GM12878 (cell line): Measurements from ENCODE around the gene HOMER2. TPM values are rescaled to one million over a fixed set of nuclear protein-coding genes. Genes with fewer than 3 reads are reported as not detected.

Experiments
- CBX5 ChIP-seq: sonication (generic); IDR thresholded peaks from 2 replicates; pipeline ENCODE4 v1.6.1; 2016; ENCODE audit warnings: low read depth, moderate library complexity, mild to moderate bottlenecking, inconsistent platforms
- CHD2 ChIP-seq: IDR thresholded peaks from 2 replicates; pipeline ENCODE4 v1.6.1; 2011; ENCODE audit warnings: low read depth, low read length, improper control_type of control experiment, borderline replicate concordance
- EGR1 ChIP-seq, 2 experiments: IDR thresholded peaks; 1 replicate in 1 of 2; 2 replicates in 1 of 2; pipeline ENCODE4 v1.6.1; 2011 to 2012; ENCODE audit warnings: low read depth in 2 of 2, low read length in 2 of 2, borderline replicate concordance in 1 of 2, mild to moderate bottlenecking in 1 of 2, moderate library complexity in 1 of 2
- ETV6 ChIP-seq, 2 experiments: fragments of 450-650 bp in 1 of 2; IDR thresholded peaks in 1 of 2; conservative IDR thresholded peaks in 1 of 2; 2 replicates each; pipeline ENCODE4 v1.6.1; 2014; ENCODE audit warnings: antibody characterized with exemption in 1 of 2, borderline replicate concordance in 1 of 2, low read depth in 1 of 2, mild to moderate bottlenecking in 1 of 2, moderate library complexity in 1 of 2
- IKZF2 ChIP-seq, 2 experiments: fragments of 450-650 bp; IDR thresholded peaks; 2 replicates each; pipeline ENCODE4 v1.6.1; 2017; ENCODE audit warnings: mild to moderate bottlenecking in 2 of 2, moderate library complexity in 2 of 2
- IRF5 ChIP-seq: fragments of 450-650 bp; IDR thresholded peaks from 2 replicates; pipeline ENCODE4 v1.6.1; 2017; ENCODE audit warnings: borderline replicate concordance
- RAD21 ChIP-seq: IDR thresholded peaks from 2 replicates; pipeline ENCODE4 v1.6.1; 2011; ENCODE audit warnings: mild to moderate bottlenecking, low read depth, low read length, moderate library complexity; ENCODE audit not compliant: insufficient read depth
- RUNX3 ChIP-seq: IDR thresholded peaks from 2 replicates; pipeline ENCODE4 v1.6.1; 2012; ENCODE audit warnings: low read length, inconsistent platforms
- SMAD5 ChIP-seq: IDR thresholded peaks from 2 replicates; pipeline ENCODE4 v1.6.1; 2016; ENCODE audit warnings: antibody characterized with exemption, low read depth
- TAF1 ChIP-seq: IDR thresholded peaks from 2 replicates; pipeline ENCODE4 v1.6.1; 2011; ENCODE audit warnings: mild to moderate bottlenecking, low read depth, low read length, borderline replicate concordance
- TARDBP ChIP-seq: IDR thresholded peaks from 2 replicates; pipeline ENCODE4 v1.6.1; 2016; ENCODE audit warnings: borderline replicate concordance
- USF1 ChIP-seq: IDR thresholded peaks from 2 replicates; pipeline ENCODE4 v1.6.1; 2011; ENCODE audit warnings: borderline replicate concordance, low read depth, mild to moderate bottlenecking, moderate library complexity, mixed read lengths, low read length; ENCODE audit not compliant: insufficient read depth; ENCODE audit errors: extremely low read length
- YBX1 ChIP-seq: fragments of 450-650 bp; IDR thresholded peaks from 2 replicates; pipeline ENCODE4 v1.6.1; 2016; ENCODE audit warnings: antibody characterized with exemption
- ZBTB11 ChIP-seq: fragments of 450-650 bp; formaldehyde crosslinking; IDR thresholded peaks from 2 replicates; pipeline ENCODE4 v1.5.0; 2022; ENCODE audit warnings: mild to moderate bottlenecking, missing genetic modification characterization
- ZNF217 ChIP-seq: fragments of 450-650 bp; IDR thresholded peaks from 2 replicates; pipeline ENCODE4 v1.6.1; 2017; ENCODE audit warnings: antibody characterized with exemption, mild to moderate bottlenecking
- ZNF24 ChIP-seq: fragments of 450-650 bp; IDR thresholded peaks from 2 replicates; pipeline ENCODE4 v1.6.1; 2017; ENCODE audit warnings: antibody characterized with exemption, mild to moderate bottlenecking
- ZNF384 ChIP-seq: IDR thresholded peaks from 2 replicates; pipeline ENCODE4 v1.6.1; 2012; ENCODE audit warnings: low read depth, mild to moderate bottlenecking, low read length, improper control_type of control experiment, borderline replicate concordance
- polyA plus RNA-seq, 11 experiments: library from polyadenylated mRNA; depleted of rRNA in 4 of 11; unstranded in 6 of 11; stranded (reverse) in 5 of 11; fragments of >200 nt; fragmentation: Nextera tagmentation in 4 of 11; fragmentation: Illumina TruSeq in 1 of 11; extraction: Ambion mirVana in 4 of 11; extraction: Trizol in 1 of 11; gene quantifications; 1 replicate in 1 of 11; 2 replicates in 10 of 11; pipeline versions ENCODE4 v1.2.1 to v1.2.3, GENCODE V29; 2011 to 2016; ENCODE audit warnings: inconsistent platforms in 2 of 11, missing spikeins in 2 of 11, low read depth in 1 of 11
- total RNA-seq, 4 experiments: library from RNA; depleted of rRNA in 3 of 4; stranded (reverse); fragments of >200 nt in 3 of 4; fragmentation: Illumina TruSeq in 1 of 4; extraction: Trizol in 1 of 4; gene quantifications; 2 replicates each; pipeline versions ENCODE4 v1.2.1 to v1.2.3, GENCODE V29; 2013 to 2021
- TF ChIP-seq, protein P1 (sequence below): fragments of 450-650 bp; IDR thresholded peaks from 2 replicates; pipeline ENCODE4 v1.6.1; 2018; ENCODE audit warnings: mild to moderate bottlenecking, low read depth, moderate library complexity; ENCODE audit not compliant: partially characterized antibody
- TF ChIP-seq, protein P2 (sequence below): fragments of 450-650 bp; IDR thresholded peaks from 2 replicates; pipeline ENCODE4 v1.6.1; 2018; ENCODE audit warnings: borderline replicate concordance, mild to moderate bottlenecking; ENCODE audit not compliant: partially characterized antibody

Gene HOMER2
- total and polyA plus RNA-seq, 10 of the 15 experiments (the other 5 are each of a cell fraction or from before 2014, with no cell fraction given): 0.60 to 5.0 (median 1.8) TPM

DNA sequence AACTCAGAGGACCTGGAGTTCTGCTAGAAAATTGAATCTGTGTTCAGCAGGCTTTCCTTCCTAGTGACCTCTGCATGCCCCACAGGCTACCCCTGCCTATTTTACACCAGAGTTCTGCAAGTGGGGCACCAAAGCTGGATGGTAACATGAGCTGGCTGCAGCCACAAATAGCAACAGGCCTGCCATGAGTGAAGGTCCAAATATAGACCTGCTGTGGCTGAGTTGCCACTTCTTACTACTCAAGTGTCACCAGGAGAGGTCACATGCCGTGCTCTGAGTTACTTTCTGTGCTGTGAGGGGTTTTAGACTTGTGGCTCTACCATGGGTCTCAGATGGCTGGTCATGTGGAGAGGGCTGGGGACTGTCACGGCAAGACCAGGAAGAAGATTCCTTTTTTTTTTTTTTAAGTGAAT lies 146.5 kb downstream of the HOMER2 start, which contains the start of gene FSD2 (continued):
- TF ChIP-seq USF1 (peak; percentile 65), ZNF384 (peak; percentile 82), EGR1 (IDR thresholded peaks at IDR 0.05; ENCODE audit: borderline replicate concordance in 1 of 2, low read depth in 2 of 2, low read length in 2 of 2) (no peak), ZBTB11 (CRISPR knock-in tag) (no peak), RUNX3 (peak; percentile 82), TARDBP (no peak), RAD21 (0 out of 2 replicates have a peak, but pooled peaks have one; percentile 14), IKZF2 (IDR thresholded peaks at IDR 0.05) (peak; percentile 65 to 73; a peak in 3 of 4 replicates), ETV6 (conservative IDR thresholded peaks at IDR 0.05 in 1 of 2, IDR thresholded peaks at IDR 0.05 in 1 of 2; ENCODE audit: borderline replicate concordance in 1 of 2, low read depth in 1 of 2) (peak in 1 of 2 experiments; percentile 51; a peak in 1 of 4 replicates), IRF5 (no peak), CHD2 (no peak), YBX1 (no peak), SMAD5 (no peak), ZNF217 (no peak), TAF1 (0 out of 2 replicates have a peak, but pooled peaks have one; percentile 9), CBX5 (no peak), ZNF24 (no peak)
- TF ChIP-seq, protein P1, sequence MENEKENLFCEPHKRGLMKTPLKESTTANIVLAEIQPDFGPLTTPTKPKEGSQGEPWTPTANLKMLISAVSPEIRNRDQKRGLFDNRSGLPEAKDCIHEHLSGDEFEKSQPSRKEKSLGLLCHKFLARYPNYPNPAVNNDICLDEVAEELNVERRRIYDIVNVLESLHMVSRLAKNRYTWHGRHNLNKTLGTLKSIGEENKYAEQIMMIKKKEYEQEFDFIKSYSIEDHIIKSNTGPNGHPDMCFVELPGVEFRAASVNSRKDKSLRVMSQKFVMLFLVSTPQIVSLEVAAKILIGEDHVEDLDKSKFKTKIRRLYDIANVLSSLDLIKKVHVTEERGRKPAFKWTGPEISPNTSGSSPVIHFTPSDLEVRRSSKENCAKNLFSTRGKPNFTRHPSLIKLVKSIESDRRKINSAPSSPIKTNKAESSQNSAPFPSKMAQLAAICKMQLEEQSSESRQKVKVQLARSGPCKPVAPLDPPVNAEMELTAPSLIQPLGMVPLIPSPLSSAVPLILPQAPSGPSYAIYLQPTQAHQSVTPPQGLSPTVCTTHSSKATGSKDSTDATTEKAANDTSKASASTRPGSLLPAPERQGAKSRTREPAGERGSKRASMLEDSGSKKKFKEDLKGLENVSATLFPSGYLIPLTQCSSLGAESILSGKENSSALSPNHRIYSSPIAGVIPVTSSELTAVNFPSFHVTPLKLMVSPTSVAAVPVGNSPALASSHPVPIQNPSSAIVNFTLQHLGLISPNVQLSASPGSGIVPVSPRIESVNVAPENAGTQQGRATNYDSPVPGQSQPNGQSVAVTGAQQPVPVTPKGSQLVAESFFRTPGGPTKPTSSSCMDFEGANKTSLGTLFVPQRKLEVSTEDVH: no peak
- TF ChIP-seq, protein P2, sequence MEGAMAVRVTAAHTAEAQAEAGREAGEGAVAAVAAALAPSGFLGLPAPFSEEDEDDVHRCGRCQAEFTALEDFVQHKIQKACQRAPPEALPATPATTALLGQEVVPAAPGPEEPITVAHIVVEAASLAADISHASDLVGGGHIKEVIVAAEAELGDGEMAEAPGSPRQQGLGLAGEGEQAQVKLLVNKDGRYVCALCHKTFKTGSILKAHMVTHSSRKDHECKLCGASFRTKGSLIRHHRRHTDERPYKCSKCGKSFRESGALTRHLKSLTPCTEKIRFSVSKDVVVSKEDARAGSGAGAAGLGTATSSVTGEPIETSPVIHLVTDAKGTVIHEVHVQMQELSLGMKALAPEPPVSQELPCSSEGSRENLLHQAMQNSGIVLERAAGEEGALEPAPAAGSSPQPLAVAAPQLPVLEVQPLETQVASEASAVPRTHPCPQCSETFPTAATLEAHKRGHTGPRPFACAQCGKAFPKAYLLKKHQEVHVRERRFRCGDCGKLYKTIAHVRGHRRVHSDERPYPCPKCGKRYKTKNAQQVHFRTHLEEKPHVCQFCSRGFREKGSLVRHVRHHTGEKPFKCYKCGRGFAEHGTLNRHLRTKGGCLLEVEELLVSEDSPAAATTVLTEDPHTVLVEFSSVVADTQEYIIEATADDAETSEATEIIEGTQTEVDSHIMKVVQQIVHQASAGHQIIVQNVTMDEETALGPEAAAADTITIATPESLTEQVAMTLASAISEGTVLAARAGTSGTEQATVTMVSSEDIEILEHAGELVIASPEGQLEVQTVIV: no peak
